Testis (tissue), 2 donors: ENCODE data around the gene DOCK9.

Experiments used
- CTCF ChIP-seq, 3 experiments: fragments of 450-650 bp in 2 of 3; fragments of 200-600 bp in 1 of 3; sonication (generic) in 1 of 3; IDR thresholded peaks; one replicate each; pipeline ENCODE4 v1.5.1; 2016 to 2019; ENCODE audit warnings: antibody characterized with exemption in 3 of 3, mild to moderate bottlenecking in 2 of 3, moderate library complexity in 1 of 3
- POLR2A ChIP-seq: fragments of 450-650 bp; IDR thresholded peaks from one replicate; pipeline ENCODE4 v1.6.1; 2017; ENCODE audit warnings: antibody characterized with exemption, mild to moderate bottlenecking, moderate library complexity

GRCh38 chr13:98992355-98992754 is 14.5 kb upstream of the DOCK9 start:
- no peak for TF ChIP-seq CTCF (IDR thresholded peaks at IDR 0.05)
- no peak for TF ChIP-seq POLR2A
